NCI-H82 treated with DMSO at 0.1 percent for 48 hours (cell line): ENCODE measurements around the gene EXOC2.

Experiments used
- DNase-seq: peaks from one replicate; lab custom pipeline; 2025; ENCODE audit not compliant: unreplicated experiment; lab: John Stamatoyannopoulos, UW

EXOC2 gene

DNA sequence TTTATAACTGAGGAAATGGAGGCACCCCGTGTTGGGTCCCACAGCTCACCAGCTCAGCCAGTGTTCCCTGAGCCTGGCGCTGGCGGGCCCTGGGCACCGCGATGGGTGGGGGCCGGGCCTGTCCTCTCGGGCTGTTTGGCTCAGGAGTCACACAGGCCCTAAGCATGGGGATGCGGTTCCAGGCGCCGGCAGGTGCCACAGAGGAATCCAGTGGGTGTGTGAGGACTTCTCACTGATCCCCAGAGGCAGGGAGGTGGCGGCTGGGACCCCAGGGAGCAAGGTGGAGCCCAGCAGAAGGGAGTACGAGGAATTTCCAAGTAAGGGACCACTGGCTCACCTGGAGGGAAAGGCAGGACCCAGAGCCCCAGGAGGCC is 243.9 kb downstream of the EXOC2 start:
- no peak for DNase-seq

DNA sequence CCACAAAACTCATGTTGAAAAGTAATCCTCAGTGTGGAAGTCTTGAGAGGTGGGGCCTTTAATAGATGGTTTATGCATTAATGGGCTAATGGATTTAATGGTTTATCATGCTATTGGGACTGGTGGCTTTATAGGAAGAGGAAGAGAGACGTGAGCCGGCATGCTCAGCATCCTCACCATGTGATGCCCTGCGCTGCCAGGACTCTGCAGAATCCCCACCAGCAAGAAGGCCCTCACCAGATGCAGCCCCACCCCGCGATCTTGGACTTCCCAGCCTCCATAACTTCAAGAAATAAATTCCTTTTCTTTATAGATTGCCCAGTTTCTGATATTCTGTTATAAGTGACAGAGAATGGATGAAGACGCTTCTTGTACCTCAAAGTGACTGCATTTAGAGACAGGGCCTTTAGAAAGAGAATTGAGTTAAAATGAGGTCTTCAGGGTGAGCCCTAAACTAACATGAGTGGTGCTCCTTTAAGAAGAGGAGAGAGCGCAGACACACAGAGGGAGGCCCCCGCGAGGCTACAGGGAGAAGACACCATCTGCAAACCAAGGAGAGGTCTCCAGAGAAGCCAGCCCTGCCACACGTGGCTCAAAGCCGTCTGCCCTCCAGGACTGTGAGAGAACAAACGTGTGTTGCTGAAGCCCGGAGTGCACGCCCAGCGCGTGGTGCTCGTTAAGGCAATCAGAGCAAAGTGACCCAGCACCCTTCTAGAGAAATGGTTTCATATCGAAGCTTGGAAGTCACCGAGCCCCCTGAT is 244.5 kb downstream of the EXOC2 start:
- DNase-seq = no peak

DNA sequence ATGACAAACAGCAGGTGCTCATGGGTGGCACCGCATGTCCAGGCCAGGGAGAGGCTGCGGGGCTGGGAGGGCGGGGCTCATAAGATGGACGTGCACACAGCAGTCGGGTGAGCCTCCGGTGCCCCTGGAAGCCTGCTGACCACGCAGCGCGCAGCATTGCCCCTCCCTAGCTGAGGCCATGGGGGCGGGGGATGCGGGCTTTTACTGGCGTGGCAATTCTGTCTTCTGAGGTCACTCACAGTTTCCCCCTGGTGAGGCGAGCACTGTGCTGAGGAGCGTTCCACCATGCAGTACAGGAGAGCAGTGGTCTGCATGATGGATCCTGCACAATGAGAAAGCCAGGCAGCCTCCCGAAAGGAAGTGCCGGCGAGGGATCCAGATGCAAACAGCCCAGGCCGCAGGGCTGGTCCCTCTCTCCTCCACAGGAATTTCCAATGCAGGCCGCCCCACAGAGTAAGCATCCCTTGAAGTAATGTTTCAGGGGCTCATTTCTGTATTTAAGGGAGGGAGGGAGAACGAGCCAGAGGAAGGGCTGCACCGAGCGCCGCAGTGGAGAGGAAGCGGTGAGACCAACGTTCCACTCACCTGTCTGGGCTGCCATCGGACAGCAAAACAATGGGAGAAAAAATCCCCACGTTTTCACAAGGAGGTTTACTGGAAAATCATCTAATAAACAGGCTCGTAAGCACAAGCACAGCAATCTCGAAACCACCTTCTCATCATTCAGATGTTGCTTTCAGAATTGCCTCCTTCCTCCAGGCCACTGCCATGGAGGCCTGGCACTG is 245.4 kb downstream of the EXOC2 start:
- DNase-seq = no peak

DNA sequence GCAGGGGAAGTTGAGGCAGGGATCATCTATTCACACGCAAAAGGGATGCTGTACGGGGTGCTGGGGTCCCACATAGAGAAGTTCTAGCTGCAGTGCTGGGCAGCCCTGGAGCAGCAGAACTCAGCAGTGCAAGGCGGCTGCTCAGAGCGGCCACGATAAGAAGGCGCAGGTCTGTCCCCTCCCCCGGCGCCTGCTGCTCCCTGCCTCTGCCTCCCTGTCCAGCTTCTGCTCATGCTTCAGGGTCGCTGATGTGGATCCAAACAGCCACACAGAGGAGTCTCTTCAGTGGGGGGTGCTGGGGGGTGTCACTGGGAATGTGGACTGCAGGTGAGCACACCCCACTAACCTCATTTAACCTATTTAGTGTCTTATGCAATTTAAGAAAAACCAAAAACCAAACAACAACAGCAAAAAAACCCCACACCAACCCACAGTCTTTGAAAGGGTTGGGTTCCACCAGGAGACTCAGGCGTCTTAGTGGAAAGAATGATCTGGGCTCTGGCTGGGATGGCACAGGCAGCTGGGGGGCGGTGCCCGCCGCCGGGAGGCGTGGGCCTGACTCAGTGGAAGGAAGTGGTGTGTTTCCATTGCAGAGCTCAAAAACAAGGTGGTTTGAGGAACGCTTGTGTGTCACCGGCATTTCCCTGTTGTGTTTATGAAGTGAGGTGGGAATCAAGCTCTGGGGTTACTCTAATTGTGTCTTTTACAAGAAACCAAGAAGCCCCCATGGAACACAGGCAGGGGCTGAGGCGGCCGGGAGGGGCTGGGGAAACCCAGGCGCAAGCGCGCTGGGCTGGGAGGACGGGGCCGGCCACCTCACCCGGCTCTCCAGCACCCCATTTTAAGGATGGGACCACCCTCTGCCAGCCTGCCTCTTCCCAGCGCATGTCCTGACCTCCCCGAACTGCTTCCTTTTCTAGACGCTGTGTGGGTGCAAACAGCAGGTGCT is 246.2 kb downstream of the EXOC2 start:
- DNase-seq = no peak

DNA sequence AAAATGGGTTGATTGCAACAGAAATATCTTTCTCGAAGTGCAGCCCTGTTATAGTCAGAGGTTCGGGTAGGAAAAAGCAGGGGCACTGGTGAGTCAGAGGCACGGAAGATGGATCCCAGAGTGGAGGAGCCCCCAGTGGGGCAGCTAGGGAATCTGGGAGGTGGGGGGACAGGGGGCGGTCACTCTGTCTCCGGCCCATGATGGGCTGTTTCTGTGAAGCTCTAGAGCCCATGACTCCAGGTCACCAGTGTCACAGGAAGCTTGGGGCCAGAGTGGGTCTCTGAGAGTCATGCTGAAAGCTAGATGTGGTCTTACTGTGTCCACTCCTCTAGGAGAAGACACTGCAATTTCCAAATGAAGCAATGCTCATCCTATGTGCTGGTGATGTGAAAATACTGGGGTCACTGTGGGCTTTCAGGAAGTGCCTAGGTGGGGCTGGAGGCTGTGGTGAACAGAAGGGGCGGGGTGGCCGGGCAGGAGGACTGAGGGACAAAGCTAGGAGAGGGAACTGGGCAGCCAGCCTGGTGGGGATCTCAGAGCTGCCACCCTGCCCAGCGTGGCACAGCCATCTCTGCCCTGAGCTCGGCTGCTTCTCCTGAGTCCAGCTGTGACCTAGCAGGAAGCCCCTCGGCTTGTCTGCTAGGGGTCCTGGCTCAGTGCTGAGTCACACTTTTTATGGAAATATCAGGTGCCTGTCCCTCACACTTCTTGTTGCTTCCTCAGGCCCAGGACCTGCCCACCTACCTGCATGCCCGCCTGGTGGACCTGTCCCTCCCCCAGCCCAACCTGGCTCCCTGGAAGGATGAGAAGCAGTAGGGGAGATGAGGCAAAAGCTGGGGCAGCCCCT is 247.1 kb downstream of the EXOC2 start:
- no peak for DNase-seq

DNA sequence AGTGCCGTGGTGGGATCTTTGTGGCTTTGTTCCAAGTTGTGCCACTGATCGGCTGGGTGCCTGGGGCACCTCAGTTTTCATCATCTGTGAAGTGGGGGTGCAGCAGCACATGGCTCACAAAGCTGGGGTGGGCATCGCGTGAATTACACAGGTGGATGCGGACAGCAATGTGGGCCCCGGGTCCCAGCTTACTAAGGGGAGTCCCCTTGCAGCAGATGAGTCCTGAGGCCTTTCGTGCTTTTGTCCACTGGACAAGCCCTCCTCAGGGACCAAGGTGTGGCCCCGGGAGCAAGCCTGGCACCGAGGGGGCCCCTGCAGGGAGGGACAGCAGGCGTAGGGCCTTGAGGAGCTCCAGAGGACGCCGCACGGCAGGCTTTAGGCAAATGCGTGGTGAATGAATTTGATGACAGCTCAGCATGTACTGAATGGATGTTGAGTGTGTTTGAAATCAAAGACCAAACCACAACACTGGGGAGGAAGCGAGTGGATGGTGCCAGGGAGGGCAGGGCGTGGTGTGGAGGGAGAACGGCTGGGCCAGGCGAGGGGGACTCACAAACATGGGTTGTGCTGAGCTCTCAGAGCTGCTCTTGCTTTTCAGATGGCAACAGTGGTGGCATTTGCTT is 248.2 kb downstream of the EXOC2 start:
- no peak for DNase-seq

- DNase-seq = no peak
Measured at GRCh38 chr6:443621-444159, 249.2 kb downstream of the EXOC2 start.

- no peak for DNase-seq
Measured at GRCh38 chr6:441126-441920, 251.6 kb downstream of the EXOC2 start.

- DNase-seq = no peak
Measured at GRCh38 chr6:439641-440167, 253.2 kb downstream of the EXOC2 start.

GRCh38 chr6:438634-439170 is 254.2 kb downstream of the EXOC2 start:
- DNase-seq = no peak

GRCh38 chr6:437037-437392 is 255.9 kb downstream of the EXOC2 start:
- DNase-seq = no peak

DNA sequence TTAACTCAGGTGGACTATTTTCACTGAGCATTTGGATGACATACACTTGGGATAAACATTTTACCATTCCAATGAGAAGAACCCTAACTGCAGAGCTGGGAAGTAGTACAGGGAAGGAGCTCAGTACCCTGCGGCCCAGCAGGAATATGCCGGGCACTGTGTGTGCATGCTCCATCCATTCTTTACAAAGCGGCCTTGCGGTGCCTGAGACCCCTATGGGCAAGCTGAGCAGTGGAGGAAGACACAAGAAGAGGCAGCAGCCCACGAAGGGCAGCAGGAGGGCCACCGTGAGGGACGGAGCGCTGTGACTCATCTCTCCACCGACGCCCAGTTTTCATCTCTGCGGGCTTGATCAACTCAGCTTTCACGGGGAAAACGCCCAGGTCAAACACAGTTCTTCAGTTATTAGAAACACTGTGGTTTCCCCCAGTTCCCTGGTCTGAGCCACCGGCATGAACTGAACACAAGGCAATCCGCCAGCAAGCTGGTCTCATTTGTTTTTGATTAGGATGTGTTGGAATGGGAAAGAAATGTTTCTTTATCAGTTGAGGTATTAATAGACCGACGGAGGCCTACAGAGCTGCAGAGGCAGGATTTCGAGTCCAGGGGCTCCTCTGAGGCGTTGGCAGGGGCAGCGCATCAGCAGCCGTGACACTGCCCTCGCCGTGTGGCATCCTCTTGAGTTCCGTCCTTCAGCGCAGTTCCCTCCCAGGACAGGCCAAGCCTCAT is 256.5 kb downstream of the EXOC2 start:
- DNase-seq = no peak

DNA sequence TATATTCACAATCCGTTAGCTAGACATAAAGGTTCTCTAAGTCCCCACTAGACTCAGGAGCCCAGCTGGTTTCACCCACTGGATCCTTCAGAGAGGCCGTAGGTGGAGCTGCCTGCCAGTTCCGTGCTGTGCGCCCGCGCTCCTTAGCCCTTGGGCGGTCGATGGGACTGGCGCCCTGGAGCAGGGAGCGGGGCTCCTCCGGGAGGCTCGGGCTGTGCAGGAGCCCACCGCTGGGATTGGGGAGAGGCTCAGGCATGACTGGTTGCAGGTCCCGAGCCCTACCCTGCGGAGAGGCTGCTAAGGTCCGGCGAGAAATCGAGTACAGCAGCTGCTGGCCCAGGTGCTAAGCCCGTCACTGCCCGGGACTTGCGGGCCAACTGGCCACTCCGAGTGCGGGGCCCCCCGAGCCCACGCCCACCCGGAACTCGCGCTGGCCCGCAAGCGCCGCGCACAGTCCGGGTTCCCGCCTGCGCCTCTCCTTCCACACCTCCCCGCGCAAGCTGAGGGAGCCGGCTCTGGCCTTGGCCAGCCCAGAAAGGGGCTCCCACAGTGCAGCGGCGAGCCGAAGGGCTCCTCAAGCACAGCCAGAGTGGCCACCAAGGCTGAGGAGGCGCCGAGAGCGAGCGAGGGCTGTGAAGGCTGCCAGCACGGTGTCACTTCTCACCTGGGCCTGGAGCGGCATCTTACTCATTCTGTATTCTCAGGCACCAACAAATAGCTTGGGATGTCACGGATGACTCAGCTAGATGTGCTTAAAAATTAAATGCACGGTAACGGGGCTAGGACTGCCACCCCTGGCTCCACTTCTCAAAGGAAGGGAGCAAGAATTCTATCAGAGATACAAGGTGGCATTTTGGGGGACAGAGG is 257.3 kb downstream of the EXOC2 start:
- no peak for DNase-seq
